Heart left ventricle (tissue), 16 donors: Measurements from ENCODE around the gene THEM5. TPM values are rescaled to one million over a fixed set of nuclear protein-coding genes. Genes with fewer than 3 reads are reported as not detected.

Experiments
- ATAC-seq, 4 donors: fragments of 200-7000 bp; cut with Tn5 transposase; one replicate each; pipeline ENCODE4 v1.9.1; 2020 to 2022; ENCODE audit warnings: moderate library complexity in 4 of 4, mild to moderate bottlenecking in 3 of 4, moderate number of reproducible peaks in 1 of 4
- DNase-seq, 5 donors: peaks; one replicate each; pipeline ENCODE4 v3.0.0-alpha.2; 2020
- H3K27ac ChIP-seq, 12 donors: fragments of 200-600 bp; sonication (generic) in 4 of 12; one replicate each; pipeline versions ENCODE4 v1.5.0 to v1.8.0; 2016 to 2022; ENCODE audit warnings: mild to moderate bottlenecking in 2 of 12
- H3K27me3 ChIP-seq, 9 donors: fragments of 200-600 bp; sonication (generic) in 2 of 9; one replicate each; pipeline versions ENCODE4 v1.5.1 to v1.8.0; 2016 to 2022; ENCODE audit warnings: mild to moderate bottlenecking in 3 of 9
- H3K36me3 ChIP-seq, 9 donors: fragments of 200-600 bp; sonication (generic) in 2 of 9; one replicate each; pipeline versions ENCODE4 v1.5.0 to v1.8.0; 2018 to 2022; ENCODE audit warnings: mild to moderate bottlenecking in 2 of 9
- H3K4me1 ChIP-seq, 12 donors: fragments of 200-600 bp; sonication (generic) in 4 of 12; one replicate each; pipeline versions ENCODE4 v1.5.0 to v1.8.0; 2016 to 2022; ENCODE audit warnings: mild to moderate bottlenecking in 3 of 12
- H3K4me3 ChIP-seq, 12 donors: fragments of 200-600 bp; sonication (generic) in 4 of 12; one replicate each; pipeline versions ENCODE4 v1.5.0 to v1.8.0; 2017 to 2022; ENCODE audit warnings: mild to moderate bottlenecking in 9 of 12, moderate library complexity in 4 of 12
- H3K9me3 ChIP-seq, 12 donors: fragments of 200-600 bp; sonication (generic) in 4 of 12; one replicate each; pipeline versions ENCODE4 v1.5.0 to v1.8.0; 2016 to 2022; ENCODE audit warnings: mild to moderate bottlenecking in 1 of 12
- POLR2A ChIP-seq, 2 donors: fragments of 450-650 bp; IDR thresholded peaks; one replicate each; pipeline ENCODE4 v1.6.1; 2017; ENCODE audit warnings: antibody characterized with exemption in 2 of 2, mild to moderate bottlenecking in 2 of 2, moderate library complexity in 2 of 2
- WGBS, 4 donors: extraction: QIAGEN DNeasy Blood & Tissue Kit in 2 of 4; methylation state at CpG; one replicate each; pipeline versions ENCODE4 v1.1.5 to v1.1.7; 2013 to 2018; 5-methylcytosine and 5-hydroxymethylcytosine counted together
- intact Hi-C, 10 donors: fragments of 100-400 bp; cut with DNase I; formaldehyde crosslinking; loops; one replicate each; pipeline versions ENCODE4 v1.11.1 to v1.14.2; 2022
- polyA plus RNA-seq, 2 donors: library from polyadenylated mRNA; stranded (reverse); fragments of 200-250 nt; gene quantifications; one replicate each; pipeline ENCODE4 v1.2.3, GENCODE V29; 2013
- total RNA-seq, 9 donors: library from RNA; depleted of rRNA in 2 of 9; stranded (reverse); fragments of >200 nt in 2 of 9; fragmentation: NEBNext Ultra II Directional in 3 of 9; extraction: Animal tissue kit (Norgen Biotek cat#: 25700) in 3 of 9; gene quantifications; one replicate each; pipeline versions ENCODE4 v1.1.0 to v1.2.4, GENCODE V29; 2016 to 2023
- TF ChIP-seq, protein P1 (sequence below), 12 donors: fragments of 200-600 bp; sonication (generic) in 4 of 12; IDR thresholded peaks; one replicate each; pipeline versions ENCODE4 v1.5.0 to v1.8.0; 2018 to 2022; ENCODE audit warnings: antibody characterized with exemption in 12 of 12, mild to moderate bottlenecking in 5 of 12
- donor health status: ischemic (EF 13 %, LVEDD 7.1; RV severe dilation, severe dysfunction).
- donor health status: healthy with polysubstance abuse.
- donor health status: DM: no; HTN: yes; CAD: no.
- donor health status: DM: no; HTN: no; CAD: no.
- donor health status: ischemic (EF 25% LVEDD 6.9; RV normal size, moderate dysfunction).
- donor health status: ischemic (EF 25% LVEDD 5.7; RV mildly dilated, moderate dysfunction).
- donor health status: healthy.
- donor health status: DM: yes; HTN: yes; CAD: no.
- donor health status: ischemic (EF 35%, LVEDD 5.7; RV mildly dilated, moderate dysfunction).
- donor health status: nonischemic (EF 11% LVEDD 7.7; RV severe dilation, severe dysfunction).
- donor health status: DM: yes; HTN: yes; CAD: no.
- donor health status: PGD.
- donor health status: ischemic (EF 29% LVEDD 5.4; RV normal size, mild dysfunction).
- donor health status: nonischemic (EF 23%, LVEDD 6.1; RV moderate dilation, normal function).

THEM5 gene
- total and polyA plus RNA-seq, 11 donors = 0.52 TPM; not detected in 10

DNA sequence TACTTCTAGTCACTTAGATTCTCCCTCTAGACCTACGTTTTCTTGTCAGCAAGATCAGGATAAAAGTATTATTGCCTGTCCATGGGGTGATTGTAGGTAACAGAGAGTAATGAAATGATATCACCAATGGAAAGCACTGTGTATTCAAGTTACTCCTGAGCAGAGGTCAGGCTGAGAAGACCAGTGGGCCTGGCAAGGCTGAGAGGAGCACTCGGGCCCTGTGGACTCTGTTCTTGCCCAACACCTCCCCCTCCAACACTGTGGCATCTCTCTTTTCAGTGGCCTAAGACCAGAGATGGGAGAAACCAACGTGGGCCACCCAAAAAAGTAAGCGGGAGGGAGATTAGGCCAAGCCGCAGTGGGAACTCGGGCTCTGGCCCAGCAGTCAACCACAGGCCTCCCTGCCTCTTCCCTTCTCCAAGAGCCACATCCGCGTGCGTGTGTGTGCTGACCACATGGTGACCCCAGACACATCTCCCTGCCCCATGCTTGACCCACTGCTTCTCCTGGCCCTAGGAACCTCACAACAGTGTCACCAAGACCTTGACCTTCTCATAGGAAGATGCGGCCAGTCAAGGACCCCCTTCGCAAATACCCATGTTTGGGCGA lies 34.2 kb downstream of the THEM5 start:
- 85 to 90% (median 87%) methylated on average over 7 to 12 of the region's 12 CpGs for WGBS, 4 donors
- no peak for TF ChIP-seq POLR2A (IDR thresholded peaks at IDR 0.05)
- TF ChIP-seq, protein P1, sequence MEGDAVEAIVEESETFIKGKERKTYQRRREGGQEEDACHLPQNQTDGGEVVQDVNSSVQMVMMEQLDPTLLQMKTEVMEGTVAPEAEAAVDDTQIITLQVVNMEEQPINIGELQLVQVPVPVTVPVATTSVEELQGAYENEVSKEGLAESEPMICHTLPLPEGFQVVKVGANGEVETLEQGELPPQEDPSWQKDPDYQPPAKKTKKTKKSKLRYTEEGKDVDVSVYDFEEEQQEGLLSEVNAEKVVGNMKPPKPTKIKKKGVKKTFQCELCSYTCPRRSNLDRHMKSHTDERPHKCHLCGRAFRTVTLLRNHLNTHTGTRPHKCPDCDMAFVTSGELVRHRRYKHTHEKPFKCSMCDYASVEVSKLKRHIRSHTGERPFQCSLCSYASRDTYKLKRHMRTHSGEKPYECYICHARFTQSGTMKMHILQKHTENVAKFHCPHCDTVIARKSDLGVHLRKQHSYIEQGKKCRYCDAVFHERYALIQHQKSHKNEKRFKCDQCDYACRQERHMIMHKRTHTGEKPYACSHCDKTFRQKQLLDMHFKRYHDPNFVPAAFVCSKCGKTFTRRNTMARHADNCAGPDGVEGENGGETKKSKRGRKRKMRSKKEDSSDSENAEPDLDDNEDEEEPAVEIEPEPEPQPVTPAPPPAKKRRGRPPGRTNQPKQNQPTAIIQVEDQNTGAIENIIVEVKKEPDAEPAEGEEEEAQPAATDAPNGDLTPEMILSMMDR (IDR thresholded peaks at IDR 0.05) = no peak
- Histone ChIP-seq H3K4me1 (peaks cover 0 to 13% (median 0%) of the 10 kb centered on the region in 12 donors), H3K9me3 (no peaks in the 10 kb centered on the region), H3K4me3 (no peak overlapping the region), H3K27ac (no peak overlapping the region), H3K36me3 (peaks cover 0 to 11% (median 0%) of the 10 kb centered on the region in 9 donors), H3K27me3 (no peaks in the 10 kb centered on the region)
- intact Hi-C loops = no loop called here
- DNase-seq (no peak), ATAC-seq (no peak)

DNA sequence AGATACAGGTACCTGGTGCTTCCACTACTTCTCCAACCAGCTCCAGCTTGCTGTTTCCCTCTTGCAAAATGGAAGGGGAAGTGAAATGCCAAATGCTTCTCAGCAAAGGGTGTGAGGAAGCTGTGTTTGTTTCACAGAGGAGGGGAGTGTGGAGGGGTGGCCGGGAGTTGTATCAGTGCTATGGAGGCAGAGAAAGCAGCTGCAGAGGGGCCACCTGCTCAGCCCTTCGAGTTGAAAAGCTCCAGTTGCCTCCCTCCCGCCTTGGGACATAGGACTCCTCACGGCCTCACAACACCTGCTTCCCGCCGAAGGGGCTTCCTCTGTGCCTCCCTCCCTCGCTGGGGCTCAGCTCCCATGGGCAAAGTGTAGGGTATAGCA lies 36.2 kb downstream of the THEM5 start:
- Histone ChIP-seq H3K4me3 (no peak overlapping the region), H3K4me1 (peaks cover 0 to 13% (median 0%) of the 10 kb centered on the region in 12 donors), H3K27ac (no peak overlapping the region), H3K9me3 (no peaks in the 10 kb centered on the region), H3K27me3 (no peaks in the 10 kb centered on the region), H3K36me3 (peaks cover 0 to 11% (median 0%) of the 10 kb centered on the region in 9 donors)
- no peak for TF ChIP-seq POLR2A (IDR thresholded peaks at IDR 0.05)
- TF ChIP-seq, protein P1 (IDR thresholded peaks at IDR 0.05) = no peak
- DNase-seq (no peak), ATAC-seq (no peak)
- WGBS, 4 donors = 51 to 59% (median 56%) methylated on average over 7 of the region's 7 CpGs
- intact Hi-C loops = no loop called here

DNA sequence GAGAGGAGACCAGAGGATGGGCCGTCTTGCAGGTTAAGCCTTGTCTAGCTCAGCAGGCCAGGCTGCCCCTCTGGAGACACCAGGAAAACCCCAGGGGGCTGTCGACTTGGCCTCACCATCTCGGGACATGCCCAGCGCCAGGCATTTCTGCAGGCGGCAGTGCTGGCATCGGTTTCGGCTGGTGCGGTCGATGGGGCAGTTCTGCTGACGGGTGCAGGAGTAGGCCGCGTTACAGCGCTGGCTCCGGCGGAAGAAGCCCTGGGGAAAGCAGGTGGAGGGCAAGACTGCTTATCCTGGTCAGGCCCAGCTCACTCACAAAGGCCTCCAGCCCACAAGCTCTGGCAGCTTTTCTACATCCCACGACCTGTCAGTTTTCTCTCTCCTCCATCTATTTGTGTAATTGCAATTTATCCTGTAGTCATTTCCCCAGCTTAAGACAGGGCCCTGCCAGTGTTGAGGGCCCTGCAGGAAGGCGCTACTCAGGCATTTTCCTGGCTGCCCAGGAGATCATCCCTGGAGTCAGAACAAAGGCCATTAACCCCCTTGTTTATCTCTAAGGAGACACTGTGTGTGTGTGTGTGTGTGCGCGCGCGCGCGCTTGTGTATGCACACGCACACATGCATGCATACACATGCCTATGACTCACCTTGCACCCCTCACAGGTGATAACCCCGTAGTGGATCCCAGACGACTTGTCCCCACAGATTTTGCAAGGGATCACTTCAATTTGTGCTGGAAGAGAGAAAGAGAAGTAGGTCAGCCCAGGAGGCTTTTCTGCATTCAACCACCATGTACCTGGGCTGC lies 36.8 kb downstream of the THEM5 start:
- Histone ChIP-seq H3K27ac (no peak overlapping the region), H3K9me3 (no peaks in the 10 kb centered on the region), H3K4me3 (no peak overlapping the region), H3K27me3 (no peaks in the 10 kb centered on the region), H3K4me1 (peaks cover 0 to 13% (median 0%) of the 10 kb centered on the region in 12 donors), H3K36me3 (peaks cover 0 to 11% (median 0%) of the 10 kb centered on the region in 9 donors)
- ATAC-seq = no peak
- TF ChIP-seq POLR2A (IDR thresholded peaks at IDR 0.05) = no peak
- TF ChIP-seq, protein P1 (IDR thresholded peaks at IDR 0.05) = no peak
- no peak for DNase-seq
- intact Hi-C loops = no loop called here
- WGBS, 4 donors = 63 to 80% (median 78%) methylated on average over 16 to 26 of the region's 26 CpGs

DNA sequence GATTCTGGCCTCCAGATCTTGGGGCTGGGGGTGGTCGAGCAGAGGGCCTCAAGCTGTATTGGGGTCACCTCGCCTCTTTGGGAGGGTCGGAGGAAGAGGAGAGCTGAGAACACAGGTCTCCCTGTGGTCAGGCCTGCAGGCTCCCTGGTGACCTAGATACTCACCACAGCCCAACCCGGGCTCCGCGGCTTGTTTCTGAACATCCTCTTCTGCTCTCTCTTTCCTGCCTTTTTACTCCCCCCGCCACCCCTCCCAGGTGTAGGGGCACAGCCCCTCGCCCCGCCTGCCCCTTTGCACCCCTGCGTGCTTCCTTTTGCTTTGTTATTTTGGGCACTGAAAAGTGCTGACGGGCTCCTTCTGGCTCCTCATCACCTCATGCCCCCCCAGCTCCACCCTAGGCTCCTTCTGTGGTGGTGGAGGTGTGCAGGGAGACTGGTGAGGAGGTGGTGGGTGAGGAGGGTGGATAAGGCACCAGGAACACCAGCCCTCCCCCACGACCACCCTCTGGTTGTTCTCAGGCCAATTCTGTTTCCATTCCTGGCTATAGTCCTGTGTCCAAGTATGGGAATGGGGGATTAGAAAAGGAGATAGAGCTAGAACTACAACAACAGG lies 37.7 kb downstream of the THEM5 start:
- no peak overlapping the region for H3K4me3 ChIP-seq
- ATAC-seq = peak in 1 of 4 donors; percentile 29
- H3K4me1 ChIP-seq = peaks cover 0 to 9% (median 0%) of the 10 kb centered on the region in 12 donors
- DNase-seq = peak in 1 of 5 donors; percentile 15
- peaks cover 0 to 11% (median 0%) of the 10 kb centered on the region in 9 donors for H3K36me3 ChIP-seq
- no peaks in the 10 kb centered on the region for H3K9me3 ChIP-seq
- H3K27ac ChIP-seq = no peak overlapping the region
- intact Hi-C loops = no loop called here
- H3K27me3 ChIP-seq = no peaks in the 10 kb centered on the region
- no peak for TF ChIP-seq POLR2A (IDR thresholded peaks at IDR 0.05)
- TF ChIP-seq, protein P1 (IDR thresholded peaks at IDR 0.05) = no peak
- 67 to 77% (median 72%) methylated on average over 12 of the region's 12 CpGs for WGBS, 4 donors
